HG03045 (cell line): Measurements from ENCODE around the gene HIBADH.
"Not testable (repeated sequence)": the region's sequence is repeated elsewhere in the genome, so short reads cannot be mapped to it uniquely, and the experiment has no call there.

ENCODE experiments used
- ATAC-seq: cut with Tn5 transposase; IDR thresholded peaks from one replicate; pipeline ENCODE4 v1.9.1; 2021; ENCODE audit warnings: mild to moderate bottlenecking, moderate library complexity; ENCODE audit not compliant: unreplicated experiment

HIBADH gene

GRCh38 chr7:27680610-27681009 is 17.9 kb upstream of the HIBADH start:
- ATAC-seq: no peak

GRCh38 chr7:27678617-27679260 is 16.1 kb upstream of the HIBADH start:
- ATAC-seq: no peak

GRCh38 chr7:27677912-27678612 is 15.4 kb upstream of the HIBADH start:
- ATAC-seq: no peak

GRCh38 chr7:27674126-27674525 is 11.4 kb upstream of the HIBADH start:
- ATAC-seq: not testable (repeated sequence)

GRCh38 chr7:27671675-27672074 is 9.0 kb upstream of the HIBADH start:
- ATAC-seq: no peak

GRCh38 chr7:27670676-27671075 is 8.0 kb upstream of the HIBADH start:
- ATAC-seq: no peak

- ATAC-seq: no peak
These were observed 7.5 kb upstream of the HIBADH start for GRCh38 chr7:27670177-27670576.

GRCh38 chr7:27665531-27665930 is 2.8 kb upstream of the HIBADH start:
- ATAC-seq: no peak

GRCh38 chr7:27663989-27664331 is 1.3 kb upstream of the HIBADH start:
- ATAC-seq: no peak

- ATAC-seq: peak; percentile 6
These were observed 733 bp downstream of the HIBADH start for GRCh38 chr7:27661811-27662489.

- no peak for ATAC-seq
These were observed 6.0 kb downstream of the HIBADH start for GRCh38 chr7:27656724-27657123.

GRCh38 chr7:27655184-27655583 is 7.5 kb downstream of the HIBADH start:
- ATAC-seq: no peak

GRCh38 chr7:27652518-27652917 is 10.2 kb downstream of the HIBADH start:
- no peak for ATAC-seq

- no peak for ATAC-seq
These were observed 11.0 kb downstream of the HIBADH start for GRCh38 chr7:27651702-27652101.

- ATAC-seq: no peak
These were observed 12.4 kb downstream of the HIBADH start for GRCh38 chr7:27650283-27650682.

GRCh38 chr7:27647489-27647888 is 15.2 kb downstream of the HIBADH start:
- no peak for ATAC-seq

GRCh38 chr7:27647046-27647445 is 15.6 kb downstream of the HIBADH start:
- ATAC-seq: no peak

GRCh38 chr7:27642271-27642670 is 20.4 kb downstream of the HIBADH start:
- no peak for ATAC-seq

- no peak for ATAC-seq
These were observed 21.0 kb downstream of the HIBADH start for GRCh38 chr7:27641581-27642230.

- ATAC-seq: no peak
These were observed 21.7 kb downstream of the HIBADH start for GRCh38 chr7:27640884-27641574.

- no peak for ATAC-seq
These were observed 22.8 kb downstream of the HIBADH start for GRCh38 chr7:27639851-27640250.
